GM21619 (cell line): Measurements from ENCODE around the gene NEK4.
A peak's percentile ranks its signal among the peaks of the same experiment; 100 is the strongest.

Source experiments
- ATAC-seq: cut with Tn5 transposase; IDR thresholded peaks from one replicate; pipeline ENCODE4 v1.9.1; 2021; ENCODE audit not compliant: unreplicated experiment

NEK4 gene

DNA sequence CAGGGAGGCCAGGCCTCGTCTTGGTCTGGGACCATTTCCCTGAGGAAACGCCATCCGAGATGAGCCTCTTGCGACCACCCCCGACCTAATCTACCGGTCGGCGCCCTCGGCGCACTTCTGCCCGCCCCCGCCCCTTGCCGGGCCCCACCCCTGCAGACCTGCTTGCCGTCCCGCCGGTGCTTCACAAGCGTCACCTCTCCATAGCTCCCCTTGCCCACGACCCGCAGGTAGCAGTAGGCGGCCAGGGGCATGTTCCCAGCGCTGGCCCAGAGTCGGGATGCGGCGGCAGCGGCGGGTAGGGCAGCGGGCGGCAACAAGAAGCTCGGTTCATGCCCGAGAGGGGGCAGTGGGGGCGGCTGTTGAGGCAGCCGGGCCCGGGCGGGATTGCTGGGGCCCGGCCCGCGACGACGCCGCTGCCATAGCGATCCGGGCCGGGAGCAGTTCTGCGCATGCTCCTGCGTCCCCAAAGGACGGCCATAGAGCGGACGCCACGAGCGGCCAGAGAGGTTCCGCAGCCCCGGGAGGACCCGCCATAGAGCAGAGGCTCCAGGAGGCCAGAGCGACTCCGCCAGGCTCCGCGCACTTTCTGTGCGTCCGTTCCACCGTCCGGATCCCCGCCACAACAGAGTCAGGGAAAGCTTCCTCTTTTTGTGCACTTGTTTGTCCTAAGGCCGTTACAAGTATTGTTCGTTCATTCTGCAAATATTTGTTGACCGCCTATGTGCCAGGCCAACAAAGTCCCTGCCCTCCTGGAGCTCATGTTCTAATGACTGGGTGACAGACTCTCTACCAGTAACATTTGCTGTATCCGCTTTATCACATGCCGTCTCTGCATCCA is at the start of gene NEK4:
Gene NEK4, minus strand, starts transcription at position 445 of the 838 bp plus-strand sequence. Its CDS starts 194 bp downstream, at position 251.
- ATAC-seq = peak; percentile 95

DNA sequence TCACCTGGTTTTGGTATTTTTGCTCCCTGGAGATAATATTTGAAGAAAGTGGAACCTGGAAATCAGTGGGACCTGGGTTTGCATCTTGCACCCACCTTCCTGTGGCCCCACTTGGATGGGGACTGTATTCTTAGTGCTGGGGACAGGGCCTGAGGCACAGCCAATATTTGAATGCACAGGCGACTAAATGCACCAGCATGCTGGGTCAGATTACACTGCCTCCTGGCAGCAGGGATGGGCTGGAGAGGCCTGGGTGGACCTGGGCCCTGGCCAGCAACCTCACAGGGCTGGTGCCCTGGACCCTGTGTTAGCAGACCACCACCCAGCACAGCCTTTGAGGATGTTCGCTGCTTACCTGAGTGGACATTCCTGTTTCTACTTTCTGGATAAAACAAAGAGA is 49.2 kb upstream of the NEK4 start:
- ATAC-seq = no peak

DNA sequence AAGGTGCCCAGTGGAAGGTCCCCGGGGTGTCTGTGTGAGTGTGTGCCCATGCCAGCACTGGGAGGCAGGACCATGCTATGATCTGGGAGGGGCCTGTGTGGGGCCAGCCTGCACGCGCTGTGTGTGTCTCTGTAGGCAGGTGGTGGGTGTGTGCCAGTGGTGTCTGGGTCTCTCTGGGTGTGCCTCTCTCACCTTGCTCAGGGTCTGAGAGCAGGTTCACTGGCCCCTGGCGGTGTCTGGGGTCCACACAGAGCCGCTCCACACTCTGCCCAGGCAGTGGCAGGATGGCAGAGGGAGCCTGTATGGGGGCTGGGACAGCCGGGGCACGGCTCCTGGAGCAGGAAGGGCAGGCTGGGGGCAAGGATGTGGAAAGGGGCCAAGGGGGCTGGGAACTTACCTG is 47.1 kb upstream of the NEK4 start:
- ATAC-seq = no peak

DNA sequence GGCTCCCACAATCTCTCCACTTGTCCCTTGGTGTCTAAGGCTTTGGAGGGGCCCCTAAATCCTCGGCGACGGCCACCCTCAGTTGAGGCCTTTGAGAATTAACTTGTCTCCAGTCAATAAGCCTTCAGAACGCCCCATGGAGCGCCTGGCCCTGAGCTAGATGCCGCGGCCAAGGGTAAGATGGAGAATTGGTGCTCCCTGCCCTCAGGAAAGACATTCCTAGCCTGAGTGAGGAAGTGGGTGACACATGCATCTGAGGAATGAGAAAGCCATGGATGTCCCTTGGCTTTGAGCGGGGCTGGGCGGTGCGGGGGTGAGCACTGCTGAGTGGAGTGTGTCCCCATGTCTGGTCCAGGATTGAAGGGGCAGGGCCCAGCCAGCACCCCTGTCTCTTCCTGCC is 46.5 kb upstream of the NEK4 start:
- no peak for ATAC-seq

DNA sequence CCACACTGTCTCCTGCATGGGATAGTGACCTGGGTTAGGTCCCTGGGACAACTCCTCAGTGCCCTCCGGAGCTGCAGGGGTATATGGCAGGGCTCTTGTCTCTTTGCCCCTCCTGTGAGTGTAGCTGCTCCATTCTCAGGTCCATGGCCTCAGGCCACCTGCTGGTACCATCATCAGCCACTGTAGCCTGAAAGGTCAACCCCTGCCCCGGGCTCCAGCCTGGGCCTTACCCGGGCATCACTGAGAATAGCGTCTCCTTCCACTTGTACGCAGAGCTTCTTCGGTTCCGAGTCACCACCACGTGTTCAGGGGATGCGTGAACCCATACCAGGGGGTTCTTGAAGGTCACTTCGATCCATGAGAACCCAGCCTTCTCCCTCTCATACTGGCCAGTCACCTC is 45.9 kb upstream of the NEK4 start:
- no peak for ATAC-seq

DNA sequence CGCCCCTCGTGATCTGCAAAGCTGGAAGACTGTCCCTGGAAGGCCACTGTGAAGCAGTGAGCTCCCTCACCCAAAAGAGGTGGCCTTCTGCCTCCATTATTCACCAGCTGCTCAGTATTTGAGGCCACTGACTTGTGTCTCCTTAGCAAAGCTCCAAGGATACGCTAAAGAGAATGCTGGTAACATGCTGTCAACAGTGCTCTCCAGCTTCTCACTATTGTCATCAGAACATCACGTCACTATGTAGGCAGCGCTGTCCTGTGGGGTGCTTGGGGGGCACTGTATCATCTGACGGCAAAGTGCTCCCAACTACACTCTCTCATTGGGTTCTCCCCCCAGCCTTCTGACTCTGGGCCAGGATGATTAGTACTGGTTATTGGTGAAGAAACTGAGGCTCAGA is 45.5 kb upstream of the NEK4 start:
- no peak for ATAC-seq

DNA sequence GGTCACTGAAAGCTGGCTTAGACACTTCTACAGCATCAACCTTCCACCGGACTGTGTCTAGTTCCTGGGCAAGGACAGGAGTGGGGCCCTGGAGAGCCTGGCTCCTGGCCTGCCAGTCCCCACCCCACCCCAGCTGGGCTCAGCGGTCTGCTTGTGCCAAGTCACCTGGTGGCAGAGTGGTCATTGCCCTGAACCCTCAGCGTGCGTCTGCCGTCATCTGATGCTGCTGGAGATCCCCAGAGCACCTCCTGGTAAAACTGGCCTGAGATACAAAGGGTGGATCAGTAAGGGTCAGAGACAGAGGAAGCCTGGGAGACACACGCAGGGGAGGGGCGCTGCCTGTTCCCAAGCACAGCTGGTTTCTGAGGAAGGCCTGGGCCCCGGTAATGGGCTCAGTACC is 43.1 kb upstream of the NEK4 start:
- no peak for ATAC-seq

DNA sequence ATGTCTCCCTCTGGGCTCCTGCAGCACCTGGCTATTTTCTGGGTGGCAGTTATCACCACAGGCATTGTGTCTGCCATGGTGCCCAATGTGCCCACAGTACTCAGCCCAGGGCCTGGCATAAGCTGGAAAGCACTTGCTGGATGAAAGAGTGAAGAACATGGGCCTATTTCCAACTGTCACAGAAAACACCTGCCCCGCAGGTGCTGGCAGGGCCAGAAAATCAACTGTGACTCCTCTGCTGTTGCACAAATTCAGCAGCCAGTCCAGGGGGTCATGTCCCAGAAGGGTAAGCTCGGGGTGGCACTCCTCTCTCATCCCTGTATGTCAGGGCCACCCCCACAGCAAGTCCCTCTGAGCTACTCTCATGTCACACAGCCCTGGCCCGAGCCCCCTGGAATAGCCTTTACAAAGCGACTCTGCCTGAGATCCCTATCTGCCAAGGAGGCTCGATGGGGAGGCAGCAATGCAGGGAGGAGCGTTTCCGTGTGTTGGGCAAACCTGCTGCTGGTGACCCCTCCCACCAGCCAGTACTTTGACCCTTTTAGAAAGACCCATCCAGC is 40.8 kb upstream of the NEK4 start:
- no peak for ATAC-seq

DNA sequence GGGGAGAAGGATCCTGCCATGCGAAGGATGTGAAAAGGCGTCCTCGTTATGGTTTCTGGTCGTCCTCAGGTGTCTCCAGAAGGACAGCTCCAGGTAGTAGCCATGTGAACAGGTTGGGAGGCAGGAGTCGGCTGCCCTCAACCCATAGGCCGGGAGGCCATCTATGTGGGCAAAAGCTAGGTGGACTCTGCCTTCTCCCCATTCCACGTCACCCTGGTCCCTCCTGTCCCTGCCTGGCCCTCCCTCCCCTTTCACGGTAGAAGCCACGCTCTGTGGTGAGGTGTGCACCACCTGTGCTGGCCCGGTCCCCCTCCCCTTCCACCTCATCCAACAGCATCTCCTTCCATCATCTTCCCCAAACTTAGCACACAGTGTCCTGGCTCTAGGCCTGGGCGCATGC is 40.2 kb upstream of the NEK4 start:
- no peak for ATAC-seq

DNA sequence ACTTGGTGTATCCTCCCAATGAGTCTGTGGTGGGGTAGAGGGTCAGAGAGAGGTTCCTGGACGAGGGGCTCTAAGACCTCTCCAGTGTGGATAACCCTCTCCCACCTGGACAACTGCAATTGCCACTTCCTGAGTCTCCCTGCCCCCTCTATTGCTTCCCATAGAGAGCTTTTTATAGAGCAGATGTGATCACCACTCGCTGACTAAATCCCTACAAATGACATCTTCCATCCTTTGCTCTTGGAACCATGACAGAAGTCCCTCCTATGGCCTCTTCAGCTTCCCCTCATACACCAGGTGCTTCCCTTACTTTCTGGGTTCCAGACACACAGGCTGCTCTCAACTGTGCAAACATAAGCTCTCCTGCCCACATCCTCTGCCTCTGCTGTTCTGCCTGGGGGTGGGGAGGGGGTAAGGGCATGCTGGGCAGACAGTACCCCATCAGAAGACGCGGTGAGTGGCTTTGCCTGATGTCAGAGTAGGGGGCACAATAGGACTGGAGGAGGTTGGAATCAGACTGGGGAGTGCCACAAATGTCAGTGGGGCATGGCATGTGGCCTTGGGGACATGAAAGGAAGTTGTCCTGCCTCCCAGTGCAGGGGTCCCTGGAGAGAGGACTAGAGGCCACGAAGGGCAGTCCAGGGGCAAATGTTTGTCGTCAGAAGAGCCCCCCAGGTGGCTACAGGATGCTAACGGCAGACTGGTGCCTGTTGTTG is 39.1 kb upstream of the NEK4 start:
- ATAC-seq = no peak

DNA sequence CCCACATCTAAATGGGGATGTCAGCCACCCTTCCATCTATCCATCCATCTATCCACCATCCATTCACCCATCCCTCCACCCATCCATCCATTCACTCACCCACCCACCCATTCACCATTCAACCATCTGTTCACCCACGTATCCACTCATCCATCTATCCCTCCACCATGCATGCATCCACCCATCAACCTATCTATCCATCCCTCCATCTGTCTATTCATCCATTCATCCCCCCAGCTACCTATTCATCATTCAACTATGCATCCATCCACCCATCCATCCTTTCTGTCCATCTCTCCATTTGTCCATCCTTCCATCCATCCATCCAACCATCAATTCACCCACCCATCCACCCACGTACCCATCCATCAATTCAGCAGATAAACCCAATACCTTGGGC is 38.4 kb upstream of the NEK4 start:
- ATAC-seq = no peak

DNA sequence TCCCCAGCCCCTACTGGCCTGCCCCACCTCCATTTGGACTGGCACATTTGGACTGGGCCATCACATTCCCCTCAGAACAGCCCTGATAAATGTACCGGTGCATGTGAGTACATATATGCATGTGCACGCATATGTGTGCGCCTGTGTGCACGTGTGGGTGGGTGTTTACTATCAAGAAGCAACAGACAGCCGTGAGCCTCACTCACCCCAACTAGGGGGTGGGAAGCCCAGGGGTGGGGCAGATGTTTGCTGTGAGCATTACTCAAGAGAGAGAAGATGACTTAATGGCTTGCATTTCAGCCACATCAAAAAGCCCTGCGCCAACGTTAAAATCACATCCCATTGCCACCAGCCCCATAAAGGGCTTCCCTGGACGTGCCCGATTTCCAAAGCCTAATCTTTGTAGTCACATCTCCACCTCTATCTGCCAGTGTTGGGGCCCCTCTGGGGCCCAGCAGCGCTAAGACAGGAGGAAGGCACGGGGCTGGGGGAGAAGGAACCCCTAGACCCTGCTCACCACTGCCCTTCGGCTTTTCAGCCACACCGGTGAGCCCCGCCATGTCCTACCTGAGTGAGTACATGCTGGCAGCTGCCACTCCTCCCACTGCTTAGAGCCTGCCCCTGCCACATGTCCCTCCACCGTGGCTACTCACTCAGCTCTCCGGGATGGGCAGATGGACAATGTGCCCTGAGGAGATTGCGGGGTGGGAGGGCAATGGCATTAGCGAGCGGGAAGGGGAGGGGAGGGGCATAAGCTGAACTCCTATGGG is 34.7 kb upstream of the NEK4 start:
- ATAC-seq = no peak

DNA sequence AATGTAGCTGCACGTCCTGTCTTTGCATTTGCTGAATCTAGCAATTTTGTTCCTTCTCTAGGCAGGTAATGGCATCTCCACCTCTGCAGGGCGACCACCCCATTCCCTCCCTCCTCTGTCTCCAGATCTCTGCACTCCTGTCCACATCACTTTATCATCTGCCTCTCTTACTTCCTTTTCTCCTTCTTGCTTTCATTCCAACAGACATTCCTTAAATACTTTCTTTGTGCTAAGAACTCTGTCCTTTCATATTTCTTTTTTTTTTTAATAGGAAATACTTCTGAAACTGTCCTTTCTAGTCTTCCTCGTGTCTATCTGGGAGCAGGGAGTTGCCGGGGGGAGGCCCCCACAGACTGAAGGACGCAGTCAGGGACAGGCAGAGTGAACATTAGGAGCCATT is 31.1 kb upstream of the NEK4 start:
- no peak for ATAC-seq

DNA sequence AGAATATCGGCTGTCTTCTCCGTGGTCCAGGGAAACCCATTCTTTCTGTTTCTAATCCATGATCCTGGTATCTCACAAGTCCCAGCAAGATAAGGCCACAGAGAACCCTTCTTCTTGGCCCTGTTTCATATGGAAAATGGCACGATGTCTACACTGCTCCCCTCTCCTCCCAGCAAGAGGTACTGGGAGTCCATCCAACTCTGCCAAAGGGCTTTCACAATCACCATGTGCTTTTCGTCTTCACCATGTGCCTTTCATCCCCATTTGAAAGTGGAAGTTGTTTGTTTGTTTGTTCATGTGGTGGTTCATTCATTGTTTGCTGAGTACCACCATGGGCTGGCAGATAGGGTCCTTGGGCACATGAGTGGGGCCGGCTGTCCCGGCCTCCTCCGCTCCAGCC is 29.3 kb upstream of the NEK4 start:
- no peak for ATAC-seq

DNA sequence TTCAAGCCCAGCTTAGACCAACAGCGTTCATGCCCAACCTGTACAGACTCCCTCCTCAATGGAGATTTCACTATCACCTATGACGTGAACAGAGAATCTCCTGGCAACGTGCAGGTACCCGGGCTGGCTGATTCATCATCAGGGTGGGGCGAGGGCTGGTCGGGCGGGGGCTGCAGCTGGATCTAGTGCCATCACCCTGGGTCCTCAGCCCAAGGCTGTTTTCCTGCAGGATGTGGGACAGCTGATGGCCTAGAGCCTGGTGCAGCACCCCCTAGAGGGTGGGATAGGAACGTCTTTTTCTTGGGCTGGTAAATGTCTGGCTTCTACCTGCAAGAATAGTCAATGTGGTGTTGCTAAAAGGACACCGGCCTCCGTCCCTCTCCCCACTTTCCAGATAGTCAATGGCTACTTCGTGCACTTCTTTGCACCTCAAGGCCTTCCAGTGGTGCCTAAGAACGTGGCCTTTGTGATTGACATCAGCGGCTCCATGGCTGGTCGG is 28.3 kb upstream of the NEK4 start:
- ATAC-seq = no peak

DNA sequence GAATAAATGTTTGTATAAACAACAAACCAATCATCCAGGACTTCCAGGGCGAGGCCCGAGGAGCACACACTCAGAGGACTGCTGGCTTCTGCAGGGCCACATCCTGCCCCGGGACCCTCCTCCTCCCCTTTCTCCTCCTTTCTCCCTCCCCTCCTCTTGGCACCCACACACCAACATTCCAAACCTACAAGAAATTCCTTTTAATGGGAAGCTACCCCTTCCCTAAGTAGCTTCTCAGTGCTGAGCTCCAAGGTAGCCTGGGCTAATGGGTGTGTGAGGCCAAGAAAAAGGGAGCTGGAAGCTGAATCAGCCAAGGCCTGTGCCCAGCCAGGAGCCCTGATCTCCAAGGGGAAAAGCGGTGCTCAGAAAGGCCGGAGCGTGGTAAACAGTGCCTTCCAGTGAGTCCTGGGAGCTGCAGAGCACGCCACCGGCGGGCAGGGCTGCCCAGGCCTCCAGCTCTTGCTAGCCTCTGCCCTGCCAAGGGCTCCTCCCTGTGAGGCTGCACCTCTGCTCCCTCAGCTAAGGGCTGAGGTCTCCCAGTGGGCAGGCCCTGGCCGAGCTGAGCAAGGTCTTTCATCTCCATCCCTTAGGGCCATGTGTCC is 27.7 kb upstream of the NEK4 start:
- no peak for ATAC-seq

DNA sequence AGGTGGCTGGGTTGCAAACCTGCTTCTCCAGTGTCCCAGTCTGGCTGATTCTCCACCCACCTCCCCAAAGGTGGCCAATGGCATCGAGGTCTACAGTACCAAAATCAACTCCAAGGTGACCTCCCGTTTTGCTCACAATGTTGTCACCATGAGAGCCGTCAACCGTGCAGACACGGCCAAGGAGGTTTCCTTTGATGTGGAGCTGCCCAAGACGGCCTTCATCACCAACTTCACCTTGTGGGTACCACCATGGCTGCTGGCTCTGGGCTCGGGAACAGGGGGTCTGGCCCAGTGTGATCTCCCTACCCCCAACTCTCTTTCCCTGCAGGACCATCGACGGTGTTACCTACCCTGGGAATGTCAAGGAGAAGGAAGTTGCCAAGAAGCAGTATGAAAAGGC is 25.7 kb upstream of the NEK4 start:
- ATAC-seq = no peak

DNA sequence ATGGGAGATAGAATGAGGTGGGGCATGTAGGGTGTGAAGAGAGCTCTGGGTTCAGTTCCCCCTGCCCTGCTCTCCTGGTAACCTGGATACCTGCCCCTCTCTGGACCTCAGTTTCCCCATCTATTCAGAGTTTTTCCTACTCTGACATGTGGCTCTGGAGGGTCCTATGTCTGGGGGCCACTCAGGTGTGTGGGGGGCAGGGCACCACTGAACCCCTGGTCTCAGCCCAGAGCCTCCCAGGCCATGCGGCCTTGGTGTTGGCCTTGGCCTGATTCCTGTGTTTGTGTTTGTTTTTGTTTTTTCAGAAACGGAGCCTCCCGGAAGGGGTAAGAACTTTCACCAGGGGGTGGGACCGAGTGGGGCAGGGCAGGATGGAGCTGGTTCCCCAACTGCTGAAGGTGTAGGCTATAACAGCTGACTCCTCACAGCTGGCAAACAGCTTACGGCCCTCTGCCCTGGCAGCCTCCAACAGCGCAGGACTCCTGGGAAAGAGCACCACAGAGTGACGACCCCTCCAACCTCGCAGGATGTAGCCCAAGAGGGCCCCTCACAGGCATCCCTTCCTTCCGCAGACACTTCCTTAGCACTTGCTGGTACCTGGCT is 24.7 kb upstream of the NEK4 start:
- ATAC-seq = no peak

DNA sequence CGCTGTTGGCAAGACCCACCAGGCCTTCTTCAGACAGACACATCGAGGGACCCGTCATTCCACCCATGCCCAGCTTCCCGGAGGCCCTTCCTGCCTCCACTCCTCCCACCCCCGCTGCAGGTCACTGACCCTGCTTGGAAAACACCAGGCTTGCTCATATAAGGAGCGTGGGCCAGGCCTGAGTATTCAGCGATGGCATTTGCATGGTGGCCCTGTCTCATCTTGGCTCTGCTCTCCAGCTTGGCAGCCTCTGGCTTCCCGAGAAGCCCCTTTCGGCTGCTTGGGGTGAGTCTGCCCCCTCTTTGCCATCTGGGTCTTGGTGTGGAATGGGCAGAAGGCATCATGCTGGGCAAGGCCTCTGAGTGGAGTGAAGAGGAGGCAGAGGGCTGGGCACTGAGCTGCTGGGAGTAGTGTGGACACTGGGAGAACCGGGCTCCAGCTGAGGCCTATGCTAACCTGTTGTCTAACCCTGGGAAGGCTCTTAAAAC is 23.9 kb upstream of the NEK4 start, which contains the start of gene ITIH3:
Gene ITIH3, plus strand, starts transcription at position 185 of the 488 bp plus-strand sequence. Its CDS starts 8 bp downstream, at position 193.
- no peak for ATAC-seq
